Epithelial cell of esophagus (primary cell): ENCODE data around the gene MAGEC3.

Experiments used
- DNase-seq: peaks from one replicate; pipeline ENCODE4 v3.0.0; 2010; ENCODE audit warnings: low read depth
- H3K4me3 ChIP-seq: 2 replicates; pipeline ENCODE4 v1.5.1; 2011; ENCODE audit warnings: mild to moderate bottlenecking, low read length, control low read depth
- TF ChIP-seq, protein P1 (sequence below): IDR thresholded peaks from 2 replicates; pipeline ENCODE4 v1.5.1; 2011; ENCODE audit warnings: low read depth, mild to moderate bottlenecking, low read length, control low read depth, inconsistent platforms; ENCODE audit not compliant: insufficient read depth; ENCODE audit errors: missing control alignments

The MAGEC3 gene, protein sequence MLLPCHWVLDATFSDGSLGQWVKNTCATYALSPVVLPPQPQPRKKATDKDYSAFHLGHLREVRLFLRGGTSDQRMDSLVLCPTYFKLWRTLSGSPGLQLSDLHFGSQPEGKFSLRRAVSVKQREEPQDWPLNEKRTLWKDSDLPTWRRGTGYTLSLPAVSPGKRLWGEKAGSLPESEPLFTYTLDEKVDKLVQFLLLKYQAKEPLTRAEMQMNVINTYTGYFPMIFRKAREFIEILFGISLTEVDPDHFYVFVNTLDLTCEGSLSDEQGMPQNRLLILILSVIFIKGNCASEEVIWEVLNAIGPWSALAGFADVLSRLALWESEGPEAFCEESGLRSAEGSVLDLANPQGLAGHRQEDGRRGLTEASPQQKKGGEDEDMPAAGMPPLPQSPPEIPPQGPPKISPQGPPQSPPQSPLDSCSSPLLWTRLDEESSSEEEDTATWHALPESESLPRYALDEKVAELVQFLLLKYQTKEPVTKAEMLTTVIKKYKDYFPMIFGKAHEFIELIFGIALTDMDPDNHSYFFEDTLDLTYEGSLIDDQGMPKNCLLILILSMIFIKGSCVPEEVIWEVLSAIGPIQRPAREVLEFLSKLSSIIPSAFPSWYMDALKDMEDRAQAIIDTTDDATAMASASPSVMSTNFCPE

DNA sequence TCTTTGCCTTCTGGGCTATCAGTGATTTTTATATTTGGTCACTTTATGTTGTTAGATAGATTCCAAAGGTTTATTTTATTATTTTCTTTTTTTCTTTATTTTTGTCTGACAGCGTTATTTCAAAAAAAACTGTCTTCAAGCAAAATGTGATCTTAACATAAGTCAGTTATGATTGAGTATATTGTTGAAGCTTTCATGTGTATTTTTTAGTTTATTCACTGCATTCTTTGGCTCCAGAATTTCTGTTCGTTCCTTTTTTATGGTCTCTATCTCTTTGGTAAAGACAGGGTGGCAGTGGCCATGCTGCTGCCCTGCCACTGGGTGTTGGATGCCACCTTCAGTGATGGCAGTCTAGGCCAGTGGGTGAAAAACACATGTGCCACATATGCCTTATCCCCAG is at the start of gene MAGEC3:
Gene MAGEC3, plus strand, starts transcription at position 301 of the 400 bp plus-strand sequence. Its CDS starts 0 bp downstream, at position 301.
- DNase-seq = no peak
- TF ChIP-seq, protein P1, sequence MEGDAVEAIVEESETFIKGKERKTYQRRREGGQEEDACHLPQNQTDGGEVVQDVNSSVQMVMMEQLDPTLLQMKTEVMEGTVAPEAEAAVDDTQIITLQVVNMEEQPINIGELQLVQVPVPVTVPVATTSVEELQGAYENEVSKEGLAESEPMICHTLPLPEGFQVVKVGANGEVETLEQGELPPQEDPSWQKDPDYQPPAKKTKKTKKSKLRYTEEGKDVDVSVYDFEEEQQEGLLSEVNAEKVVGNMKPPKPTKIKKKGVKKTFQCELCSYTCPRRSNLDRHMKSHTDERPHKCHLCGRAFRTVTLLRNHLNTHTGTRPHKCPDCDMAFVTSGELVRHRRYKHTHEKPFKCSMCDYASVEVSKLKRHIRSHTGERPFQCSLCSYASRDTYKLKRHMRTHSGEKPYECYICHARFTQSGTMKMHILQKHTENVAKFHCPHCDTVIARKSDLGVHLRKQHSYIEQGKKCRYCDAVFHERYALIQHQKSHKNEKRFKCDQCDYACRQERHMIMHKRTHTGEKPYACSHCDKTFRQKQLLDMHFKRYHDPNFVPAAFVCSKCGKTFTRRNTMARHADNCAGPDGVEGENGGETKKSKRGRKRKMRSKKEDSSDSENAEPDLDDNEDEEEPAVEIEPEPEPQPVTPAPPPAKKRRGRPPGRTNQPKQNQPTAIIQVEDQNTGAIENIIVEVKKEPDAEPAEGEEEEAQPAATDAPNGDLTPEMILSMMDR = no peak
- no peak within 1 kb of the TSS for H3K4me3 ChIP-seq

DNA sequence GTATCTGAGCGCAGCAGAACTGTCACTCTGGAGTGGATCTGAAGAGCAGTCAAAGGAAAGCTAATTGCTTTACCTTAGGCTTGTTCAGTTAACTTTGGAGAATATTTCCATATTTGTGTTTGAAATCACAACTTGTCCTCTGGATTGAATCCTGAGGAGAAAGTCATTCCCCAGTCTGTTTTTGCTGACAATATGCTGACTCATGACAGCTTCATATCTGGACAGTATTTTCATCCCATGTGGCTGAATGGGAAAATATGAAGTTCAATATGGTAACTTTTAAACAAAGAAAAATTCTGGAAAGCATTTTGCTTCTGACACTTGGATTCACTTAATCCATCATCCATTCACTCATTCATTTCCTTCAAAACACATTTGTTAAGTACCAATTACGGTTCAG is 46.3 kb upstream of the MAGEC3 start:
- peak; percentile 0 for DNase-seq
- no peak overlapping the region for H3K4me3 ChIP-seq
- TF ChIP-seq, protein P1 = no peak

DNA sequence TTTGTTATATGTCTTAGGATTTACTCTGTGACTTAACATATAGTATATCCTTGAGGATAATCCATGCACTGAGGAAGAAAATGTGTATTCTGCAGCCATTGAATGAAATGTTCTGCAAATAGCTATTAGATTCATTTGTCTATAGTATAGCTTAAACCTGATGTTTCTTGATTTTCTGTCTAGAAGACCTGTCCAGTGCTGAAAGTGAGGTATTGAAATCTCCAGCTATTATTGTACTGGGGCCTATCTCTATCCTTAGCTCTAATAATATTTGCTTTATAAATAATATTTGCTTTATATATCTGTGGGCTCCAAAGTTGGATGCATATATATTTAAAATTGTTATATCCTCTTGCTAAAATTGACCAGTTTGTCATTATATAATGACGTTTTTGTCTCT is 26.7 kb upstream of the MAGEC3 start:
- no peak overlapping the region for H3K4me3 ChIP-seq
- no peak for DNase-seq
- TF ChIP-seq, protein P1 = no peak

DNA sequence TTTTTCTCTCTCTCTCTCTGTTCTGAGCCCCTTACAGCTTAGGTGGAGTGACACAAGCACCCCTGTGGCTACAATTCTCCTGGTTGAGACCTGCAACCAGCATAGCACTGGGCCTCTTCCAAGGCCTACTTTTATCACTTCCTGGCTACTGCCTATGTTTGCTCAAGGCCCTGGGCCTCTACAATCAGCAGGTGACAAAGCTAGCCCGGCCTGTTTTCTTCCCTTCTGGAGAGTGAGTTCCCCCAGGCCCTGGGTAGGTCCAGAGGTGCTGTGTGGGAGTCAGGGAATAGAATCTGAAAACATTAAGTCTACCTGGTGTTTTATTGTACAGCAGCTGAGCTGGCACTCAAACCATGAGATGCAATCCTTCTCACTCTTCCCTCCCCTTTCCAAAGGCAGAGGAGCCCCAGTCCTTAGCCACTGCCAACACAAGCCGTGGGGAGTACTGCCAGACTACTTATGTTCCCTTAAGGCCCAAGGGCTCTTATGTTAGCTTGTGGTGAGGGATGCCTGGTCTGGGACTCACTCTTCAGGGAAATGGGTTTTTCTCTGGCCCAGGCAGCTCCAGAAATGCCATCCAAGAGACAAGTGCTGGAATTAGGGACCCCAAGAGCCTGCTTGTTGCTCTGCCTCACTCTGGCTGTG is 23.8 kb upstream of the MAGEC3 start:
- TF ChIP-seq, protein P1 = no peak
- H3K4me3 ChIP-seq = no peak overlapping the region
- no peak for DNase-seq

DNA sequence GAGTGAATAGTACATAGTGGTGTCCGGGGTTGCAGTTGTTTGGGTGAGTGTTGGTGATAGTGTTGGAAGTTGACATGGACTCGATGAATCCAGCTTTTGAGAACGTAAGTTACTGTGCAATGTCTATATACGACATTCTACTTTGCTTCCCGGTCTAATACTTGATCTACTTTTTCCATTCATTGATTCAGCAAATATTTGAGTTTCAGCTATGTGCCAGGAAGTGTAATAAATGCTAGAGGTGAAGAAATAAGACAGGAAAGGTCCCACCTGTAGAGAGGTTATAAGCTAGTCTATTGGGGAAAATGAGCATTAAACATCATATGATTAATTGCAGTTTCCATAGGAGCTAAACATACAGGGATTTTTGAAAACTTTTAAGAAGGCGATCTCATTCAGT is 22.2 kb upstream of the MAGEC3 start:
- no peak overlapping the region for H3K4me3 ChIP-seq
- DNase-seq = no peak
- TF ChIP-seq, protein P1 = no peak

DNA sequence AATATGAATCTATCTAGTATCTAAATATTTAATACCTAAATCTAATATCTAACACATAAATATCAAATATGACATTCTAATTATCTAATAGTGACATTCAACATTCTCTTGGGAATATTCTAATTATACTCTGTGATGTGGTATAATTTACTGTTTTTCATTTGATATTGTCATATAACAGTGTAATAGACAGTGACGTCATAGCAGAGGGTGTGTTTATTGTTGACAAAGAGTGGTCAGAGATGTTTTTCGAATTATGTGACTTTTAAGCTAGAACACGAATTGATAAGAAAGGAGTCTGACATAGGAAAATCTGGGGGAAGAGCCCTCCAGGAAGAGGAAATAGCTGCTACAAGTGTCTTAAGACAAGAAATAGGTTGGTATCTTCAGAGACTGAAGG is 5.9 kb upstream of the MAGEC3 start:
- DNase-seq = no peak
- TF ChIP-seq, protein P1 = no peak
- H3K4me3 ChIP-seq = no peak overlapping the region

DNA sequence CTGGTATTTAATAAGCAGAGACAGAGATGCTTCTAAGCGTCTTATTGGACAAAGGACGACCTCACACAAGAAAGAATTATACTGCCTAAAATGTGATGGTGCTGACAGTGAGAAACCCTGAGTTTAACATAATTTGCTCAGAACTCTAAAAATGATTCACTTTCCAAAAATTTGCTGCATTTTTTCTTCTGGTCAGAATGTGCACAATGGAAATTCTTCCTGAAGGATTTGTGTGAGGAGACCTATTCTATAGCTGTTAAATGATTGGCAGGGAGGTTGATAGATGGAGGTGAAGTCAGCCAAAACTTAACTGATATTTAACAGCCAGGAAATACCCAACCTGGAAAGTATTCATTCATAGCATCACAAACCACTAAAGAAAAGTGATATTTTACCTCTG is 1.7 kb downstream of the MAGEC3 start:
- no peak overlapping the region for H3K4me3 ChIP-seq
- DNase-seq = no peak
- TF ChIP-seq, protein P1 = no peak
